ENCODE data around the gene C19orf47.
A peak's percentile ranks its signal among the peaks of the same experiment; 100 is the strongest.

C19orf47 gene

GRCh38 chr19:40298026-40298425 lies 50.2 kb downstream of the C19orf47 start:
- TF ChIP-seq, protein P1, sequence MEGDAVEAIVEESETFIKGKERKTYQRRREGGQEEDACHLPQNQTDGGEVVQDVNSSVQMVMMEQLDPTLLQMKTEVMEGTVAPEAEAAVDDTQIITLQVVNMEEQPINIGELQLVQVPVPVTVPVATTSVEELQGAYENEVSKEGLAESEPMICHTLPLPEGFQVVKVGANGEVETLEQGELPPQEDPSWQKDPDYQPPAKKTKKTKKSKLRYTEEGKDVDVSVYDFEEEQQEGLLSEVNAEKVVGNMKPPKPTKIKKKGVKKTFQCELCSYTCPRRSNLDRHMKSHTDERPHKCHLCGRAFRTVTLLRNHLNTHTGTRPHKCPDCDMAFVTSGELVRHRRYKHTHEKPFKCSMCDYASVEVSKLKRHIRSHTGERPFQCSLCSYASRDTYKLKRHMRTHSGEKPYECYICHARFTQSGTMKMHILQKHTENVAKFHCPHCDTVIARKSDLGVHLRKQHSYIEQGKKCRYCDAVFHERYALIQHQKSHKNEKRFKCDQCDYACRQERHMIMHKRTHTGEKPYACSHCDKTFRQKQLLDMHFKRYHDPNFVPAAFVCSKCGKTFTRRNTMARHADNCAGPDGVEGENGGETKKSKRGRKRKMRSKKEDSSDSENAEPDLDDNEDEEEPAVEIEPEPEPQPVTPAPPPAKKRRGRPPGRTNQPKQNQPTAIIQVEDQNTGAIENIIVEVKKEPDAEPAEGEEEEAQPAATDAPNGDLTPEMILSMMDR (IDR thresholded peaks at IDR 0.05; ENCODE audit: borderline replicate concordance, control extremely low read depth, extremely low read depth, insufficient read depth, missing control alignments), result no peak
- in situ Hi-C loops (cut with MboI; ENCODE audit: low sequenced_read_pairs, unreplicated experiment), result no loop called here
- DNase-seq (ENCODE audit: low spot score), result no peak

DNA sequence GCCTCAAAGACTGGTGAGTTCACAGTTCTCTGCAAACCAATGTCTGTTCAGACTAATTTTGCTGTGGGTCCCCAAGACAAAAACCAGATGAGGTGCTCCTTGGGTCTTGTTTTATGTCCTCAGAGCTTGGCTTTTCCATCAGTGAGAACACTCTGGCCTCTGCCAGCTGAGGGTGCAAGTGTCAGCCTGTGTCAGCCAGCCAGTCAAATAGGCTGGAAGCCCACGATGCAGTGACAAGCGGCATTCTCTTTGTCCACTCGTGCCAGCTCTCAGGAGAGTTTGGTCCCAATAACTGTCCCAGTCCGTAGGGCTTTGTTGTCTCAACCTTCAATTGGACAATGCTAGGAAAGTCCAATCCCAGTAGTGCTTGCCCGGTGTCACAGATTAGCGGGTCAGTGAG lies 53.6 kb downstream of the C19orf47 start:
- TF ChIP-seq, protein P1 (IDR thresholded peaks at IDR 0.05; ENCODE audit: borderline replicate concordance, control extremely low read depth, extremely low read depth, insufficient read depth, missing control alignments), result no peak
- no peak for DNase-seq (ENCODE audit: low spot score)
- in situ Hi-C loops (cut with MboI; ENCODE audit: low sequenced_read_pairs, unreplicated experiment), result no loop called here

- in situ Hi-C loops (cut with MboI; ENCODE audit: low sequenced_read_pairs, unreplicated experiment), result no loop called here
- TF ChIP-seq, protein P1 (IDR thresholded peaks at IDR 0.05; ENCODE audit: borderline replicate concordance, control extremely low read depth, extremely low read depth, insufficient read depth, missing control alignments), result no peak
- no peak for DNase-seq (ENCODE audit: low spot score)
Observed at GRCh38 chr19:40286971-40287421, 61.2 kb downstream of the C19orf47 start.

- DNase-seq (ENCODE audit: low spot score), result no peak
- in situ Hi-C loops (cut with MboI; ENCODE audit: low sequenced_read_pairs, unreplicated experiment), result no loop called here
Observed at GRCh38 chr19:40286235-40286970, 61.8 kb downstream of the C19orf47 start.

DNA sequence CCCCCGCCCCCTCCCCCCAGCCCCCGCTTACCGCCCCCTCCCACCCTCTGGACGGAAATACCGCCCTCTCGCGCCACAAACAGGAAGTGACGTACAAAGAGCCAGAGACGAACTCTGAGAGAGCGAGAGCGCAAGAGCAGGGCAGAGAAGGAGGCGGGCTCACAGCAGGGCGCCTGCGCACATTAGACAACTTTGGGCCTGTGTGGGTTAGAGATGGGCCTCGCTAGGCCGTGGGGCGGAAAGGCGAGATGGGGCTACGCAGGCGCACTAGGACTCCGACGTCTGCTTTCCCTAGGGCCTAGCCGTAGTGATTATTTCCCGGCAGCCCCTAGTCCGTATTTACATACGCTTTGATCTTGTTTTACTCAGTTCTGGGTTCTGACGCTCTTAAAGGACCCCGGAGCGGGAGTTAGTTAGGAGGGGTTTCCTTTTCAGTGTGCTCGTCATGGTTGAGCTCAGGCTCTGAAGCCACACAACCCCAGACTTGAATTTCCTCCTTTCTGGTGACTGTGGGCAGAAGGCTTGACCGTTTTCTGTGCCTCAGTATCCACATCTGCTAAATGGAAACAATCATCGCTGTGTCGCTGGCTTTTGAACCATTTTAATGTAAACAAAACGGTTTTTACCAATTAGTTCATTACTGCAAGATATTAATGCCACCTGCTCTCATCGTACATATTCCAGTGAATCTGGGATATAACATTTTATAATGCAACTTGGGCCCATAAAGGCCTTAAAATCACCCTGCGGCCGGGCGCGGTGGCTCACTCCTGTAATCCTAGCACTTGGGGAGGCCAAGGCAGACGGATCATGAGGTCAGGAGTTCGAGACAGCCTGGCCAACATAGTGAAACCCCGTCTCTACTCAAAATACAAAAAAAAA lies 62.6 kb downstream of the C19orf47 start:
- peak; percentile 97 for DNase-seq (ENCODE audit: low spot score)
- TF ChIP-seq, protein P1 (IDR thresholded peaks at IDR 0.05; ENCODE audit: borderline replicate concordance, control extremely low read depth, extremely low read depth, insufficient read depth, missing control alignments), result no peak
- in situ Hi-C loops (cut with MboI; ENCODE audit: low sequenced_read_pairs, unreplicated experiment), result no loop called here

More at GRCh38 chr19:40286235-40286970, 61.8 kb downstream of the C19orf47 start:
- TF ChIP-seq, protein P1 (IDR thresholded peaks at IDR 0.05; ENCODE audit: borderline replicate concordance, control extremely low read depth, extremely low read depth, insufficient read depth, missing control alignments), result no peak

DNA sequence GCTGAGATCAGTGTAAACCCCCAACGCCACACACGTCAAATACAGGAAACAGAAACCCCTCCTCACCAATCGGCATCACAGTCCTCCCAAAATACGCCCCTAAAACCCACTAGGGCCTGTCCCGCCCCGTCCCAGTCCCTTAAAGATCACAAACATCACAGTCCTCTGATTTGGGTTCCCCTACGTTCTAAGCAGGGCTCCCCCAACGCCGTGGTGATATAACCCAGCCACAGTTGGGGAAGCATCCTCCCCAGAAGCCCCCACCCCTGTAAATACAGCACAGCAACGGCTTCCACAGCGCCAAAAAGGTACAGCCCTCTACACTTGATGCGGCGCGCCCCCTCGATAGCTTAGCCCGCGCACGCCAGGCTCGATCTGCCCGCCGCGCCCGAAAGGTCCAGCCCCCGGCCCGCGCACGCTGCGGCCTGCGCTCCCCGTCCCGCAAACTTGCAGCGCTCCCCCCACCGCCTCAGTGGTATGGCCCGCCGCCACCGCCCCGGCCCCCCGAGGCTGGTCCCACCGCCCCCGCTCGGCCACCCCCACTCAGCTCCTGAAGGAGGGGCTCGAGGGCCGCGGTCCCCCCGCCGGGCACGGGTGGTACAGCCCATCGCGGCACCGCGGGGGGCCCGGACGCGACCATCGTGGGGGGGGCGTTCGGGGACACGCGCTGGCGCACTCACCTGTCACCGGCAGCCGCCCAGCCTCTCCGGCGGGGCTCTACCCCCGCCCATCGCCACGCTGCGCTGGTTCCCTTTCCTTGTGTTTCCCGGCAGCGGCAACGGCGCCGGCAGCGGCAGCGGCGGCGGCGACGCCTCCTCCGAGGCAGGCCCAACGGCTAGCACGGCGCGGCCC lies 63.5 kb downstream of the C19orf47 start, which contains the start of gene AKT2:
AKT2 (minus strand) TSS at position 845 of the 852 bp plus-strand sequence. CDS start 20,078 bp downstream, outside the sequence.
- DNase-seq (ENCODE audit: low spot score), result peak; percentile 76

More for the DNA sequence above, 63.5 kb downstream of the C19orf47 start, which contains the start of gene AKT2:
- TF ChIP-seq, protein P1 (IDR thresholded peaks at IDR 0.05; ENCODE audit: borderline replicate concordance, control extremely low read depth, extremely low read depth, insufficient read depth, missing control alignments), result no peak
- in situ Hi-C loops (cut with MboI; ENCODE audit: low sequenced_read_pairs, unreplicated experiment), result no loop called here
